Type B pancreatic cell (in vitro differentiated cells): ENCODE data around the gene MRPL49. TPM values are rescaled to one million over a fixed set of nuclear protein-coding genes. Genes with fewer than 3 reads are reported as not detected.

Experiments used
- DNase-seq: peaks from one replicate; pipeline ENCODE4 v3.0.0; 2021; ENCODE audit warnings: mixed read lengths; ENCODE audit not compliant: unreplicated experiment; ENCODE audit errors: extremely low spot score
- H3K27ac Mint-ChIP-seq: 2 replicates; pipeline ENCODE4 v1.8.0; 2021; ENCODE audit warnings: mild to moderate bottlenecking, mixed read lengths
- H3K27me3 Mint-ChIP-seq: 2 replicates; pipeline ENCODE4 v1.8.0; 2021; ENCODE audit warnings: mixed read lengths
- H3K36me3 Mint-ChIP-seq: 2 replicates; pipeline ENCODE4 v1.8.0; 2021; ENCODE audit warnings: mixed read lengths
- H3K4me1 Mint-ChIP-seq: one replicate; pipeline ENCODE4 v1.8.0; 2021; ENCODE audit warnings: mixed read lengths; ENCODE audit not compliant: unreplicated experiment
- H3K4me3 Mint-ChIP-seq: 2 replicates; pipeline ENCODE4 v1.8.0; 2021; ENCODE audit warnings: mild to moderate bottlenecking, mixed read lengths
- H3K9me3 Mint-ChIP-seq: 2 replicates; pipeline ENCODE4 v1.8.0; 2021; ENCODE audit warnings: mixed read lengths
- total RNA-seq: library from RNA; stranded (reverse); gene quantifications from 2 replicates; pipeline ENCODE4 v1.2.1, GENCODE V29; 2021; ENCODE audit warnings: low replicate concordance
- TF ChIP-seq, protein P1 (sequence below): fragments of 200-600 bp; sonication (generic); conservative IDR thresholded peaks from 2 replicates; pipeline ENCODE4 v1.5.0; 2021; ENCODE audit warnings: antibody characterized with exemption, mild to moderate bottlenecking

The MRPL49 gene
- total RNA-seq, 1 donor from 2014 or later: 49.1 TPM

DNA sequence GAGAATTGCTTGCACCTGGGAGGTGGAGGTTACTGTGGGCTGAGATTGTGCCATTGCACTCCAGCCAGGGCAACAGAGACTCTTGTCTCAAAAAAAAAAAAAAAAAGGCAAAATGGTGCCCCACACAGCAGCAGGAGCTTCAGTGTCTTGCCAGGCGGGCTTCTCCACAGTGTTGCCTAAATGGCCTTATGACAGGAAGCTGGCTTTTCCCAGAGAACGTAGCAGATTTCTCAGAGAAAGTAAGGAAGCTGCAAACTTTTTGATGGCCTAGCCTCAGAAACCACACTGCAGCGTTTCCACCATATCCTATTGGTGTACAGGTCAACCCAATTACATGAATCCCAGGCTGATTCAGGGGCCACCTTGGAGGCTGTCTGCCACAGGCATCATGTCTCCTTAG lies 35.2 kb downstream of the MRPL49 start:
- no peaks in the 10 kb centered on the region for H3K9me3 Mint-ChIP-seq
- H3K27ac Mint-ChIP-seq: no peak overlapping the region
- peaks cover 6% of the 10 kb centered on the region for H3K27me3 Mint-ChIP-seq
- DNase-seq: no peak
- no peak overlapping the region for H3K4me3 Mint-ChIP-seq
- H3K36me3 Mint-ChIP-seq: no peaks in the 10 kb centered on the region
- TF ChIP-seq, protein P1, sequence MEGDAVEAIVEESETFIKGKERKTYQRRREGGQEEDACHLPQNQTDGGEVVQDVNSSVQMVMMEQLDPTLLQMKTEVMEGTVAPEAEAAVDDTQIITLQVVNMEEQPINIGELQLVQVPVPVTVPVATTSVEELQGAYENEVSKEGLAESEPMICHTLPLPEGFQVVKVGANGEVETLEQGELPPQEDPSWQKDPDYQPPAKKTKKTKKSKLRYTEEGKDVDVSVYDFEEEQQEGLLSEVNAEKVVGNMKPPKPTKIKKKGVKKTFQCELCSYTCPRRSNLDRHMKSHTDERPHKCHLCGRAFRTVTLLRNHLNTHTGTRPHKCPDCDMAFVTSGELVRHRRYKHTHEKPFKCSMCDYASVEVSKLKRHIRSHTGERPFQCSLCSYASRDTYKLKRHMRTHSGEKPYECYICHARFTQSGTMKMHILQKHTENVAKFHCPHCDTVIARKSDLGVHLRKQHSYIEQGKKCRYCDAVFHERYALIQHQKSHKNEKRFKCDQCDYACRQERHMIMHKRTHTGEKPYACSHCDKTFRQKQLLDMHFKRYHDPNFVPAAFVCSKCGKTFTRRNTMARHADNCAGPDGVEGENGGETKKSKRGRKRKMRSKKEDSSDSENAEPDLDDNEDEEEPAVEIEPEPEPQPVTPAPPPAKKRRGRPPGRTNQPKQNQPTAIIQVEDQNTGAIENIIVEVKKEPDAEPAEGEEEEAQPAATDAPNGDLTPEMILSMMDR: no peak
- H3K4me1 Mint-ChIP-seq: no peaks in the 10 kb centered on the region

- Mint-ChIP-seq H3K27ac (no peak overlapping the region), H3K27me3 (peaks cover 3% of the 10 kb centered on the region), H3K4me1 (no peaks in the 10 kb centered on the region), H3K4me3 (no peak overlapping the region), H3K9me3 (no peaks in the 10 kb centered on the region), H3K36me3 (no peaks in the 10 kb centered on the region)
- no peak for DNase-seq
- TF ChIP-seq, protein P1: no peak
These were observed 36.9 kb downstream of the MRPL49 start for GRCh38 chr11:65159012-65159411.

DNA sequence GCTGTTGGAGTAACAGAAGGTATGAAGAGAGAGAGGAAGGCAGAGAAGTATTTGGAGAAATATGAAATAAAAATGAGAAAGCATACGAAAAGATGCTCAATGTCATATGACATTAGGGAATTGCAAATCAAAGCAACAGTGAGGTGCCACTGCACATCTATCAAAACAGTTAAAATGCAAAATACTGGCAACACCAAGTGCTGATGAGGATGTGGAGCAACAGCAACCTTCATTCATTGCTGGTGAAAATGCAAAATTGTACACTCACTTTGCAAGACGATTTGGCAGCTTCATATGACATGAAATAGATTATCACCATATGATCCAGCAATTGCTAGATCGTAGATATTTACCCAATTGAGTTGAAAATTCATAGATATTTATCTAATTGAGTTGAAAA lies 38.5 kb downstream of the MRPL49 start:
- no peak overlapping the region for H3K4me3 Mint-ChIP-seq
- H3K27ac Mint-ChIP-seq: no peak overlapping the region
- H3K27me3 Mint-ChIP-seq: peaks cover 3% of the 10 kb centered on the region
- no peaks in the 10 kb centered on the region for H3K4me1 Mint-ChIP-seq
- H3K36me3 Mint-ChIP-seq: no peaks in the 10 kb centered on the region
- TF ChIP-seq, protein P1: no peak
- DNase-seq: no peak
- H3K9me3 Mint-ChIP-seq: no peaks in the 10 kb centered on the region

DNA sequence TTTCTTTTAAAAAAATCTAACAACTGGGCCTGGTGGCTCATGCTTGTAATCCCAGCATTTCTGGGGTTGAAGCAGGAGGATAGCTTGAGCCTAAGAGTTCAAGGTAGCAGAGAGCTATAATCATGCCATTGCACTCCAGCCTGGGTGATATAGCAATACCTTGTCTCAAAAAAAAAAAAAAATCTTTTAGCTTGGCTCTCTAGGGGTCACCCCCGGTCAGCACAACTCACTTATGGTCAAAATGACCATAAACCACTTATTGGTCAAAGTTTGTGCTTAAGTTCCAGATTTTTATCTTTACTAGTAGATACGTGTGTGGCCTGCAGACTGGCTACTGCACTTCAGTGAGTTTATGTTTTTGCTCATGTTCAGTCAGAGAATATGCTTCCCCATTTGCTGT lies 41.6 kb downstream of the MRPL49 start:
- H3K4me3 Mint-ChIP-seq: no peak overlapping the region
- H3K27ac Mint-ChIP-seq: no peak overlapping the region
- TF ChIP-seq, protein P1: no peak
- no peaks in the 10 kb centered on the region for H3K36me3 Mint-ChIP-seq
- H3K9me3 Mint-ChIP-seq: no peaks in the 10 kb centered on the region
- H3K27me3 Mint-ChIP-seq: peaks cover 3% of the 10 kb centered on the region
- DNase-seq: no peak
- no peaks in the 10 kb centered on the region for H3K4me1 Mint-ChIP-seq

DNA sequence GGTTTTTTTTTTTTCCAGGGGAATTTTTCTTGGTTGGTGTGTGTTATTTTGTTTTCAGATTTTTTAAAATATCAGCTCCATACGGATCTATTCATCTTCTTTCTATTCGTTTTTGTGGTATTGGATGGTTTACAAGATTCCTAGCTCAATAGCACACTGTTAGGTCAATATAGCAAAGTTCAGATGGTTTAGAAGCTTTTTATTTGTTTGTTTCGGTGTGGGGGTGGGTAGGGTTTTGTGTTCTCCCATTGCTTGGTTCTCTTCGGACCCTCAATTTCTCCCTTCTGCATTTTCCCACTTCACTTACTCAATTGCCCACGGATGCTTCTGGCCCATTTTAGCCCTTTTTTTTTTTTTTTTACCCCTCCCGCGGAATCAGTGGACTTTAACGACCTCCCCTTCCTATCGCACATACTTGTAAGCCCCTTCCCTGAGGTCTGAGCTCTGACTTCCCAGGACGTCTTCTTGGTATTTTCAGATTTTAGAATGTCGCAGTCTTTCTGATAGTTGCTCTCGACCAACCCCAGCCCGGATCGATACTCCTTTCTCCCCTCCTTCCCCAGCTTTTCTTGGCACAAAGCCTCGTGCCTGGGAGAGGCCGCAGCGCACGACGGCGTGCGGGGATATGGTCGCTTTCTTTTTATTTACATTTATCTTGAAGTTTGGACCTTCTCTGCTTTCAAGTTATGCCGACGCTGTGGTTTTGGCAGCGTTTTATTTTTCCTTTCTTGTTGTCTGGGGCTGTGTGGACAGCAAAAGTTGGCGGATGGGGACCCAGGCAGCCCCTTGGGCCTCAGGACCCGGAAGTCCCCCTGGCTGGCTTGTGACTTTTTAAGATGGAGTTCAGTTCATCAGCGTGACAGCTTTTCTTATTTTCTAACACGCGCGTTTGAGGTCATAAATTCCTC lies 43.5 kb downstream of the MRPL49 start:
- no peaks in the 10 kb centered on the region for H3K27me3 Mint-ChIP-seq
- TF ChIP-seq, protein P1: no peak
- H3K36me3 Mint-ChIP-seq: no peaks in the 10 kb centered on the region
- H3K4me1 Mint-ChIP-seq: no peaks in the 10 kb centered on the region
- no peak overlapping the region for H3K27ac Mint-ChIP-seq
- DNase-seq: no peak
- no peak overlapping the region for H3K4me3 Mint-ChIP-seq
- H3K9me3 Mint-ChIP-seq: no peaks in the 10 kb centered on the region
